ENCODE measurements around the gene RTCB.
"Not testable (repeated sequence)": the region's sequence is repeated elsewhere in the genome, so short reads cannot be mapped to it uniquely, and the experiment has no call there.

RTCB gene

DNA sequence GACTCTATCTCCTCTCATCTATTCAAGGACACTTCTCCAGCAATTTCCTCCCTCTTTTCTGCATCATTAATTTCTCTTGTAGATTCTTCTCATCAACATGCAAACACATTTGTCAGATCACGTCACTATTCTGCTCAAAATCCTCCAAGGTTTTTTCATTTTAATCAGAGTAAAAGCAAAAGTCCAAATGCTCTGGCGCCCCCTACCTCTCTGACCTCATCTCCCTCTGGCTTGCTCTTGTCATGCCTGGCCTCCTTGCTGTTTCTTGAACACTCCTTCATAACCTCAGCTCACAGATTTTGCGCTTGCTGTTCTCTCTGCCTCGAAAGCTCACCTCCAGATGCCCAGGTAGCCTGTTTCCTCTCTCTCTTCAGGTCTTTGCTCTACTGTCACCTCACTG lies 22.4 kb downstream of the RTCB start:
- DNase-seq (ENCODE audit: low read depth in 2 of 2), result no peak

DNA sequence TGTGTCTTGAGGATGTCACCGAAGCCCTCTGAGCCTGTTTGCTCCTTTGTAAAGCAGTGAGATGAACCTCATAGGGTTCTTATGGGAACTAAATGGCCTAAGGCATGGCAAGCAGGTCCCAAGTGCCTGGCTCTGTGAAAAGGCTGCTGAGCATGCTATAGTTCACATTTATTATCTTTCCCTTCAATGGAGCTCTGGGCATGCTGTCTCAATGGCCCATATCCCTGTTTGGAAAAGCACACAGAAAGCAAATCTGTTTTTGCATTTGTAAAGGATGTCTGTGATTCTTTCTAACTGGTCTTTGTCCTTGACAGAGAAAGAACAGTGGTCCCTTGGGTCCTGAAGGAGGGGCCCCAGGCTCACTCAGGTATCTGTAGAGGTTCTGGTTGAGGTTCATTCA lies 26.4 kb downstream of the RTCB start:
- no peak for DNase-seq (ENCODE audit: low read depth in 2 of 2)

DNA sequence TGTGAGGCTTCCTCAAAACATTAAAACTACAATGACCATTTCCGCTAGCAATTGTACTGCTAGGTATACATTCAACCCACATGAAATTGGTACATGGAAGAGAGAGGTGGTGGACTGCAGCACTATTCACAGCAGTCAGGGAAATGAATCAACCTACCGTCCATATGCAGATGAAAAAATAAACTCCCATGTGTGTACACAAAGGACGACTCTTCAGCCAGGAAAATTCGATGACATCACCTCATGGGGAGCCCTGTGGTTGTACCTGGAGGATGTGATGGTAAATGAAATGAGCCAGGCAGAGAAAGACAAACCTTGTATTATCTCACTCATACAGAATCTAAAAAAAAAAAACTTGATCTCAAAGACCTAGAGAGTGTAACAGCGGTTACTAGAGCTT lies 31.1 kb downstream of the RTCB start:
- no peak for DNase-seq (ENCODE audit: low read depth in 2 of 2)

DNA sequence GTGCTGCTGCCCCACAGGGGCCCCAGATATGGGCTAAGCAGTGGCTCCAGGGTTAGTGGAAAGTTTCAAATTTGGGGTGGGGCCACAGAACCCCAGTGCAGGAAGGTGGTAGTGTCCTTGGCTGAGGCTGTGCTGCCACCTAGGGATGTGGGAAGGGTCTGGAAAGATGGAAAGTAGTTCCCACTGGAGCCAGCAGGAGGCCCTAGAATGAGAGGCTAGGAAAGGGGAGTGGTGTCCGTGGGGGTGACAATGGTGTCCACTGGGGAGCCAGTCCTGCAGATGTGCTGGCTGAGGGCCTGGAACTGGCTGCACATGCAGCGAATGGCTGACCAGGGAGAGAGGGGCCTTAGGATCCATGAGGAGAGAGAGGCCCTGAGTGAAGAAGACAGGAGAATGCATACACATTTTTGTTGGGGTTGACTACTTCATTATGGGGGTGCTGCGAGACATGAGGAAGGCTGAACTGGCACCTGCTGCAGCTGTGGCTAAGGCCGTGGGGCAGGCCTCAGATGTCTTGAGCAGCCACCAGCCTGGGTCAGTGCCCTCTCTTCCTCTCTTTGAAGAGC lies 33.3 kb downstream of the RTCB start:
- no peak for DNase-seq (ENCODE audit: low read depth in 2 of 2)

DNA sequence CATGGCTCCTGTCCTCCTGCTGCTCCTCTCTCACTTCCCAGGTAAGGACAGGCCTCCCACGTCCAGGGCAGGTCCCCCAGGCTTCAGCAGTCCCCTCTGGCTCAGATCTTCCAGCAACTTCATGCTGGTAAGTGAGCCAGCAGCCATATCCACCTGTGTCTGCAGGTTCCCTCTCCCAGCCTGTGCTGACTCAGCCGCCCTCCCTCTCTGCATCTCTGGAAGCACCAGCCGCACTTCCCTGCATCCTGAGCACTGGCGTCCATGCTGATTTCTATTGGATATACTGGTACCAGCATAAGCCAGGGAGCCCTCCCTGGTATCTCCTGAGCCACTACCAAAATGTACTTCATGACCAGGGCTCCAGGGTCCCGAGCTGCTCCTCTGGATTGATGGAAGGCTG lies 35.4 kb downstream of the RTCB start:
- no peak for DNase-seq (ENCODE audit: low read depth in 2 of 2)

DNA sequence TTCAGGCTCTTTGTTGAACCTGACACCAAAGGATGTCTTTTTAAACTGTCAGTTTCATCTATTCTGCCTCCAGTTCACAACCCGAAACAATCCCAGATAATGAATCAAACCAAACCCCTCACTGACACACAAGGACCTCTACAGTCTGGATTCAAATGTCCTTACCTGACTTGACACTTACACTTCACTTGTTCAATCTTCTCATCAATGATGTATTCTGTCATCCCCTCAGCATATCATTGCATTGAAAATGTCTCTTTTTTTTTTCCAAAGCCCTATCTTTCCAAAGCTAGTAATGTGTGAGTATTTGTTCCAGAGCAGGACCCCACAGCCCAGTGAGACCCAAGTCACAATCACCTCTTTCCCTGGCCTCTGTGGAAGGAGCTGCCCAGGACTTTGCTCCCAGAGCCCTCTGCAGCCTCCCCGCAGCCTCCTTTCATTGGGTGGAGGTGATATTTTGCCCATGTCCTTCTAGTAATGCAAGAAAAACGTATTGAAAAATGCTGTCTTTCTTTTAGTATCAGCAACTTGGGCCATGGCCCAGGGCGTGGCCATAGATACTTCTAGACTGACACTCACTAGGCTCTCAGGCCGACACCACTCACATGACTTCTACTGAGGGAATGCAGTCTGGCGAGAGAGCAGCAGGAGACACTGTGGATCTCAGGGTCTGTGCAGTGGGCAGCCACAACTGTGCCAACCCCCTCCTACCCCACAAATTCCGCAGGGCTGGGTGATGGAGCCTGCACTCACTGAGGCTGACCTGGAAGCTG lies 36.2 kb downstream of the RTCB start:
- no peak for DNase-seq (ENCODE audit: low read depth in 2 of 2)

DNA sequence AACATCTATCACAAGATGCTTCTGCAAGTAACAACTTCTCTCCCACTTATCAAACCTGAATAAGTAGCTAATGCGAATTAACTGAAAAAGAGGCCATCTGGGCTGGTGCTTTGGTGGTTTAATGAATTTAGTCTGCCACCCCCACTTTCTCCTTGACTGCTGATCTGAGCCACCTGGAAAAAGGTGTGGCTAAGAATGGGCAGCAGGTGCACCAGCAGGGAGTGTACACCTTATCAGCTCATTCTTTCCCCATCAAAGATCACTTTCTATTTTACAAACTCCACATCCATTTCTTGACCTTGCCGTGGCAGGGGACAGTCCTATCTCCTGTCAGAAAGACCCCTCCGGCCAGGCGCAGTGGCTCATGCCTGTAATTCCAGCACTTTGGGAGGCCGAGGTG lies 47.8 kb downstream of the RTCB start:
- DNase-seq (ENCODE audit: low read depth in 2 of 2), result no peak

DNA sequence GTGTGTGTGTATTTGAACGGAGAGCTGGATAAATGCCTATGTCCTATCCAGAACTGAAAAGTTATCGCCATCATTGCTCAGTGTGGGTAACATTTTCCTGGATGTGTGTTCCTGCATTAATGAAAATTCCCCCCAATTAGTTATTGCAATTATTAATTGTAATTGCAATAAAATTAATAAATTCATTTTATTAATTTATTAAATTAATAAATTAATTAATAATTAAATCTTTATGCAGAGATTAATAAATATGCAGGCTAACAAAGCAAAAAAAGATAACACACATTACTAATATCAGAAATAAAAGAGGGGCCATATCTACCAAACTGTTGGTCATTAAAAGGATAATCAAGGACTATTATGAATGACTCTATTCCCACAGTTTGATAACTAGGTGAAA lies 50.8 kb downstream of the RTCB start:
- DNase-seq (ENCODE audit: low read depth in 2 of 2), result no peak

DNA sequence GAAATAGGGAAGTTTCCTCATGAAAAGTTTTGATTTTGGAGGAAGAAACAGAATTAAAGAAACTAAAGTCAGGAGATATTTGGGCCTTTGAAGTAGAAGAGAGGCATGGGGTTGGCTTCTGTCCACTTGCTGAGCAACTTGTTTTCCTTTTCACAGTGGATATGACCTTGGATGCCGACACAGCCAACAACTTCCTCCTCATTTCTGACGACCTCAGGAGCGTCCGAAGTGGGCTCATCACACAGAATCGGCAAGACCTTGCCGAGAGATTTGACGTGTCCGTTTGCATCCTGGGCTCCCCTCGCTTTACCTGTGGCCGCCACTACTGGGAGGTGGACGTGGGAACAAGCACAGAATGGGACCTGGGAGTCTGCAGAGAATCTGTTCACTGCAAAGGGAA lies 52.0 kb downstream of the RTCB start:
- not testable (repeated sequence) for DNase-seq (ENCODE audit: low read depth in 2 of 2)

DNA sequence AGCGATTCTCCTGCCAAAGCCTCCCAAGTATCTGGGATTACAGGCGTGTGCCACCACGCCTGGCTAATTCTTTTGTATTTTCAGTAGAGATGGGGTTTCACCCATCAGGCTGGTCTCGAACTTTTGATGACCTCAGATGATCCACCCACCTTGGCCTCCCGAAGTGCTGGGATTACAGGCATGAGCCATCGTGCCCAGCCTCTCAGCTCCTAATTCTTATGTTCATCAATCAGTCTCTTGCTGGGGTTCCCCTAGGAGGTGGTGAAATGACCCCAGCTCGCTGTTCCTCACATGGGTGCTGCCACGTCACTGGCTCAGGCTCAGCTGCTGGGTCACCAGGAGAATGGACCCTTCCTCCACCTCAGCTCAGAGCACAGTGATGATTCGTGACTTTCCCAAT lies 54.5 kb downstream of the RTCB start, which contains the start of gene RFPL3:
Gene RFPL3 (plus strand): TSS at position 301 of the 400 bp plus-strand sequence. CDS start 205 bp downstream, outside the sequence.
- DNase-seq (ENCODE audit: low read depth in 2 of 2), result not testable (repeated sequence)

DNA sequence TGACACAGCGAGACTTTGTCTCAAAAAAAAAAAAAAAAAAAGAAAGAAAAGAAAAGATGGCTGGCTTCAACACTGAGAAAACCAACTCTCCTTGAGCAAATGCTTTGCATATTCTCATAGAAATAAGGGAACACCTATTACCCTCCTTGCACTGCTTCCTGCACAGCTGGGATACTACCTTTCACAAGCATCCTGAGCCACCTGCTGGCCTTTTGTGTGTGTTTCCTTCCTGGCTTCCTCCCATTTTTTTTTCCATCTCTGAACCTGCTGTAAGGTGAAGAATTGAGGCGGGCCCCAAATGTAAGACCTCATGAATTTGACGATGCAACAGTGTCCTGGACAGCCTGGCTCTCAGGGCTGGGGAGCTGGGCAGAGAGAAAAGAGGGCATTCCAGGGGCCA lies 56.3 kb downstream of the RTCB start:
- DNase-seq (ENCODE audit: low read depth in 2 of 2), result no peak

DNA sequence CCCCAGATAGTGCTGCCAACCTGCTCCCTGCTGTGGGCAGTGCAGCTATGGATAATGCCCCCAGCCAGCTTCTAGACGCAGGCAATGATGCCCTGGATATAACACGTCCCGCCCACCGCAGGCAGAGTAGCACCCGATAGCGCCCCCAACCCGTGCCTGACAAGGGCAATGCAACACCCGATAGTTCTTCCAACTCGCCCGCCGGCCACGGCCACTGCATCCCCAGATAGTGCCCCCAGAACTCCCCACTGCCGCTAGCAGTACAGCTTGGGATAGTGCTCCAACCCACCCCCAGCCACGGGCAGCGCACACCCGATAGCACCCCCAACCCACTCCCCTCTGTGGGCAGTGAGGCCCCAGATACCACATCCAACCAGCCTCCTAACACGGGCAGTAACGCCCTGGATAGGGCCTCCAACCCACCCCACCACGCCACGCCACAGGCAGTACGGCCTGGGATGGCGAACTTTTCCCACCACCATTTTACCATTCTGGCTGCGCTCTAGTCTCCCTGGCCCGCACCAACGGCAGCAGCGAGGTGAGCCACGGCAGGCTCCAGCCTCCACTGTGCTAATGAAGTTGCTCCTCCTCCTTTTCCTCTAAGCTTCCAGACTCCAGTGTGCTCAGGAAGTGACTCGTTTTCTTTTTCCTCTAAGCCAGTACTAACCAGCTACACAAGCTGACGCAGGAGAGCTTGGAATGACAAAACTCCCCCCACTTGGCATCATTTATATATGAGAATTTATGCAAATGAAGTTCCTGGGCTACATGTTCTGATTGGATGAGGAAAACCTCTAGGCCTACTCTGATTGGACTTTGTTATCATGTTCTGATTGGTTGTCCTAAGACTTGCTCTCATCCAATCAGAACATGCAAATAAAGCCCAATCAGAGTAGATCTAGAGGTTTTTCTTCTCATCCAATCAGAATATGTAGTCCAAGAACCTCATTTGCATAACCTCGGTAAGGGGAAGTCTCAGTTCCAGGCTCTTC lies 57.4 kb downstream of the RTCB start:
- no peak for DNase-seq (ENCODE audit: low read depth in 2 of 2)

DNA sequence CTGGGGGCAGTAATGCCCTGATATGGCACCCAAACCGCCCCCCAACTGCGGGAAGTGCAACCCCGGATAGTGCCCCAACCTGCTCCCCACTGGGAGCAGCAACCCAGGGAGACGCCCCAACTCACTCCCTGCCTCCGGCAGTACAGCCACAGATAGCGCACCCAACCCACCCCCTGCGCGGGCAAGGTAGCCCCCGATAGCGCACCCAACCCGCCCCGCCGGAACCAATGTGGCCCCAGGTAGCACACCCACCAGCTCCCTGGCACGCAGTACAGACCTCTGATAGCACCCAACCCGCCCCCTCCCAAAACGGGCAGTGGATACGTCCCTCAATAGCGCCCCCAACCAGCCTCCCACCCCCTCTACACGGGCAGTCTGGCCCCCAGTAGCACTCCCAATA lies 58.2 kb downstream of the RTCB start:
- DNase-seq (ENCODE audit: low read depth in 2 of 2), result no peak

DNA sequence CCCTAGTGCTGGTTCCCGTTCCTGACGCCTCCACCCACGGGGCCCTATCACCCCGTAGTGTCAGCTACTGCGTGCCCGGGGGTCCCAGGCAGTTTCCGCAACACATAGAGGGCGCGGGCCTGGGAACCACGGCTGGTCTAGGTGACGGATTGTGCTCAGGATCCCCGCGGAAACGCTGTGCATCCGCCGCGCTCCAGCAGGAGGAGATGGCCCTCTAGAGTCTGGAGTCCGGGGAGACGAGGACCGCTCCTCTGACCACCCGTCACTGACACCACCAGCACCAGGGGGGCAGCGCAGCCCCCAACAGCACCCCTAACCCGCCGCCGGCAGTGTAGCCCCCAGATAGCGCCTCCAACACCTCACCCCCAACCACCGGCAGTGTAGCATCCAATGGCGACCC lies 58.8 kb downstream of the RTCB start:
- DNase-seq (ENCODE audit: low read depth in 2 of 2), result no peak

DNA sequence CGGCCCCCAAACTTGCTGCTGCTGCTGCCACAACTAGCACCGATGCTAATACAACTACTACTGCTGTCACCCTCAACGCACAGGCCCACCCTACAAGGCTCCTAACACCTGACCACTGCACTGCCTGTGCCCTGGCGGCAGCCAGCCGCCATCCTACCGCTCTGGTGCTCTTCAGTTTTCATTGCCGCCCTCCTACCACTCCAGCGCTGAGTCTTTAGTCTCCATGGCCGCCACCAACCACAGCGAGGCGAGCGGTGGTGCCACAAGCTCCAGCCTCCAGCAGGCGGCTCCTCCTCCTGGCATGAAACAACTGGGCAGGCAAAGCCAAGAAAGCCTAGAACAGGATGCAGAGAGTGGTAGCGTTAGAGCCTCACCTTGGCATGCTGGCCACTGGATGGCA lies 59.4 kb downstream of the RTCB start:
- no peak for DNase-seq (ENCODE audit: low read depth in 2 of 2)

DNA sequence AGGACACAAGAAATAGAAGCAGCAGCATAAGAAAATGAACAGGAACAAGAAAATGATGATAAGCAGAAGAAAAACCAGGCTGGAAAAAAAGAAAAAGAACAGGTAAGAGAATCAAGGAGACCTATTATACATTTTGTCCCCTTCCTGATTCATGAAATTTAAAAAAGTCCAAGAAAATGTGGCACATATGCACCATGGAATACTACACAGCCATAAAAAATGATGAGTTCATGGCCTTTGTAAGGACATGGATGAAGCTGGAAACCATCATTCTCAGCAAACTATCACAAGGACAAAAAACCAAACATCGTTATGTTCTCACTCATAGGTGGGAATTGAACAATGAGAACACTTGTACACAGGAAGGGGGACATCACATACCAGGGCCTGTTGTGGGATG lies 60.2 kb downstream of the RTCB start:
- DNase-seq (ENCODE audit: low read depth in 2 of 2), result not testable (repeated sequence)

DNA sequence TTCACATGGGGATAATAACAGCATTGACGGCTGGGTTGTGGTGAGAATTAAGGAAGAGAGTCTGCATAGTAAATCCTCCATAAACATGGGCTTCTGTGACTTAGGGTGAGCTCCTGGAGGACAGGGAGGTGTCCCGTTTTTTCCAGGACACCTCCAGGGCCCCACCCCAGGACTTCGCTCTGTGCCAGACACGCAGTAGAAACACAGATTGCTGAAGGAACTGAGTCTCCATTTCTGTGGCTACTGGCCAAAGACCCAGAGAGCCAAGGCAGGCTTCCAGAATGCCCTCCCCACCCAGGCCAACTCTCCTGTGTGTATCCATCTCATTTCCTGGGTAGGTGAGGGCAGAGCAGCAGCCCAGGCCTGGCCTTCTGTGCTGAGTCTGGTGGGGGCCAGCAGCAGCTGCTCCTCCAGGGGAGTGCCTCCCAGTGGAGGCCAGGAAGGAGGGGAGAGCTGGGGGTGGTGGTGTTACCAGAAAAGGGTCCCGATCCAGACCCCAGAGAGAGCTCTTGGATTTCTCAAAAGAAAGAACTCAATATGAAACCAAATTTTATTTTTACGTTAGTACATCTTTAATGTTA lies 63.9 kb downstream of the RTCB start:
- no peak for DNase-seq (ENCODE audit: low read depth in 2 of 2)

DNA sequence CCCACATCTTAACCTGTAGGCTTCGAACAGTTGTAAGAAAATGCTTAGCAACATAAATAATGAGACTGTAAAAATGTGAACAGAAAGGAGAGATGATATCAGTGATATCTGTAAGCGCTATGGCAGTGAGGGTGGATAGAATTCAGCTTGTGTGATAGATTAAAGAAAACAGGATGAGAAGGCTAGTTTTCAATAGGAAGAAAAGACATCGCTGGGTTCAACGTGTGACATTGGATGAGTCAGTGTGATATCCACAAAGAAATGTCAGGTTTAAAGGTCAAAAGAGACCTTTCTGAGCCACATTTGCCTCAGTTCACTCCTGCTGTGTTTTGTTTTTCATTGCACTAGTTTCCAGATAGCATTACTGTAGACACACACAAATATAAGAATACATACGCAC lies 68.1 kb downstream of the RTCB start:
- no peak for DNase-seq (ENCODE audit: low read depth in 2 of 2)

DNA sequence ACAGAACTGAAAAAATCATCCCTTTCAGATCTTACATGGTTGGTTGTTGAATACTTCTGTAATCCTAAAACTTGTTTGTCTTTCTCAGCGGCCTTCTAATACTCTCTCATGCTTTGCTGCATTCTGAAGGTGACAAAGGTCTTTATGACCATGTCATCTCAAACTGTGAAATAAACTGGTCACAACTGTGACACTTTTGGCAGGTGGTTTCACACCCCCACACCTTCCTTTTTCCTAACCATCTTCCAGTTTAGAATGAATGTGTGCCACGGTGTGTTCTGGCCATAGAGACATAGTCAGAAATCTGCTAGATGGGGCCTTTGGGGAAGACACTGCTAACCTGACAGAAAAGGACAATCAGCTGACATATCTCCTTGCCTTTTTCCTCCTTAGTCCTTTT lies 69.1 kb downstream of the RTCB start:
- no peak for DNase-seq (ENCODE audit: low read depth in 2 of 2)

DNA sequence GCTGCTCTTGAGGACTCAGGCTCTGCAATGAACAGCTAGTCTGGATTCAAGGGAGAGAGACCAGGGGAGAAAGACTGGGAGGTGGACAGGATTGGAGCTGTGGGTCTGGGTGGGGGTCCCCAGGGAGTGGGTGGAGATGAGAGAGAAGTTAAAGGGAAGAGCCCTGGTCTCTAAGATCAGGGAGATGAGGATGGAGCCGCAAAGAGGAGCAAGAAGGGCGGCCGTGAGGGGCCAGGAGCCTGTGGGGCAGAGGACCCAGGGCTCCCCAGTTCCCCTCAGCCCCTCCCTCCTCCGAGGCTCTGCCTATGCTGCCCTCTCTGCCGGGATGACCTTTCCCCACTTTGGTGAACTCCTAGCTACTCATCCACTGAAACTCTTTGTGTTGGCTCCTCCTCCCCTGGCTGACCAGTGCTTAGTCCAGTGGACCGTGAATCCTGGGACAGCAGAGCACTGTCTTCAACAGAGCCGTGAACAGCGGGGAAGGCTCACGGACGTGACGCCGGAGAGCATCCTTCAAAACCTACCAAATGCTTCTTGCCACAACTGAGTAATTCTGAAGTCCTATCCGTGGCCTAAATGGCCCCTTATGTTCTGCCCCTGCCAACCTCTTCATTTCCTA lies 70.8 kb downstream of the RTCB start:
- DNase-seq (ENCODE audit: low read depth in 2 of 2), result no peak

DNA sequence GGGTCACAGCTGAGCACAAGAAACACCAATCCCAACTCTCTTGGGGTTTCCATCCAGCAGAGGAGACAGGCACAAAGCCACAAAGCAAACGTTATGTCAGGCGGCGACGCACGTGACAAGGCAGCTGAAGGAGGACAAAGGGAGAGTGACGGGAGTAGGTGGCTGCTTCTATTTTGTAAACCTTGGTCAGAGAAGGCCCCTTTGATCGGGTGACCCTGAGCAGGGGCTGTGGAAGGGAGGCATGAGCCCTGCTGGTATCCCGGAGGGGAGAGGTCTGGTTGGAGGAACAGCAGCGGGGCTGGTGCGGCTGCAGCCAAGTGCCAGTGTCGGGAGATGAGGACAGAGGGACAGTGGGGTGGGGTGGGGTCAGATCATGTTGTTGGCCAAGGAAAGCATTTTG lies 71.6 kb downstream of the RTCB start:
- no peak for DNase-seq (ENCODE audit: low read depth in 2 of 2)

Data from stimulated activated CD8-positive, alpha-beta memory T cell treated with anti-CD3 and anti-CD28 coated beads, Interleukin-2, amount 100 ng/mL, for 1 hour (primary cell).